ENCODE results near the gene TPPP. TPM values are rescaled to one million over a fixed set of nuclear protein-coding genes. Genes with fewer than 3 reads are reported as not detected.

The TPPP gene
- total and polyA plus RNA-seq, 2 donors (not counting 3 experiments of a cell fraction or from before 2014, with no cell fraction given), result 0.04 to 0.09 TPM

- peaks cover 3% of the 10 kb centered on the region in 2 experiments for H3K36me3 ChIP-seq (ENCODE audit: control insufficient read depth in 2 of 2, extremely low read depth in 1 of 2, insufficient read depth in 2 of 2, low read length in 2 of 2)
- H3K27me3 ChIP-seq (ENCODE audit: control insufficient read depth in 2 of 2, insufficient read depth in 2 of 2, low read length in 2 of 2), result no peaks in the 10 kb centered on the region
- peaks cover under 1% of the 10 kb centered on the region for H3K4me1 ChIP-seq (ENCODE audit: control insufficient read depth, extremely low read depth, insufficient read depth, low read length)
- no peak overlapping the region for H3K4me3 ChIP-seq (replicated peaks in 1 of 3; ENCODE audit: insufficient read depth in 1 of 3, low read depth in 1 of 3, low read length in 3 of 3)
- intact Hi-C loops (cut with micrococcal nuclease), result no loop called here
- no peaks in the 10 kb centered on the region for H3K9me3 ChIP-seq (replicated peaks; ENCODE audit: control insufficient read depth, insufficient read depth, low read length)
- CTCF ChIA-PET, result no interaction called here
- H2AFZ ChIP-seq (ENCODE audit: low read depth, low read length), result no peak overlapping the region
- H3K9ac ChIP-seq (replicated peaks; ENCODE audit: extremely low read depth, insufficient read depth, low read length), result no peak overlapping the region
- TF ChIP-seq JUN (IDR thresholded peaks at IDR 0.05; ENCODE audit: borderline replicate concordance, insufficient read depth, insufficient read length, low read depth) (no peak), MAX (IDR thresholded peaks at IDR 0.05; ENCODE audit: insufficient read depth, insufficient read length) (no peak), MYC (IDR thresholded peaks at IDR 0.05; ENCODE audit: low read depth, low read length) (no peak), FOS (IDR thresholded peaks at IDR 0.05; ENCODE audit: borderline replicate concordance, insufficient read depth, low read length) (no peak), GATA2 (IDR thresholded peaks at IDR 0.05; ENCODE audit: insufficient read depth, insufficient read length, low read depth, low read length) (no peak), EZH2 (IDR thresholded peaks at IDR 0.05; ENCODE audit: borderline replicate concordance, low read depth, low read length, severe bottlenecking) (no peak)
- TF ChIP-seq, protein P1, sequence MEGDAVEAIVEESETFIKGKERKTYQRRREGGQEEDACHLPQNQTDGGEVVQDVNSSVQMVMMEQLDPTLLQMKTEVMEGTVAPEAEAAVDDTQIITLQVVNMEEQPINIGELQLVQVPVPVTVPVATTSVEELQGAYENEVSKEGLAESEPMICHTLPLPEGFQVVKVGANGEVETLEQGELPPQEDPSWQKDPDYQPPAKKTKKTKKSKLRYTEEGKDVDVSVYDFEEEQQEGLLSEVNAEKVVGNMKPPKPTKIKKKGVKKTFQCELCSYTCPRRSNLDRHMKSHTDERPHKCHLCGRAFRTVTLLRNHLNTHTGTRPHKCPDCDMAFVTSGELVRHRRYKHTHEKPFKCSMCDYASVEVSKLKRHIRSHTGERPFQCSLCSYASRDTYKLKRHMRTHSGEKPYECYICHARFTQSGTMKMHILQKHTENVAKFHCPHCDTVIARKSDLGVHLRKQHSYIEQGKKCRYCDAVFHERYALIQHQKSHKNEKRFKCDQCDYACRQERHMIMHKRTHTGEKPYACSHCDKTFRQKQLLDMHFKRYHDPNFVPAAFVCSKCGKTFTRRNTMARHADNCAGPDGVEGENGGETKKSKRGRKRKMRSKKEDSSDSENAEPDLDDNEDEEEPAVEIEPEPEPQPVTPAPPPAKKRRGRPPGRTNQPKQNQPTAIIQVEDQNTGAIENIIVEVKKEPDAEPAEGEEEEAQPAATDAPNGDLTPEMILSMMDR (IDR thresholded peaks at IDR 0.05; ENCODE audit: extremely low read depth in 1 of 2, insufficient read depth in 1 of 2, low read depth in 1 of 2, low read length in 2 of 2), result no peak
- H3K79me2 ChIP-seq (ENCODE audit: control insufficient read depth, insufficient read depth, low read length), result no peaks in the 10 kb centered on the region
- H3K27ac ChIP-seq (ENCODE audit: insufficient read depth, low read depth, low read length), result no peak overlapping the region
- H4K20me1 ChIP-seq (replicated peaks; ENCODE audit: control insufficient read depth, extremely low read depth, insufficient read depth, low read length), result no peaks in the 10 kb centered on the region
- DNase-seq (ENCODE audit: low read depth, low spot score) (no peak), FAIRE-seq (no peak)
- H3K4me2 ChIP-seq (ENCODE audit: insufficient read depth, low read length), result no peak overlapping the region
- BruUV-seq (replicated peaks), result no TSS peak
- POLR2A ChIA-PET, result no interaction called here
- H3K9me1 ChIP-seq (replicated peaks; ENCODE audit: control insufficient read depth, extremely low read depth, insufficient read depth, low read length), result no peaks in the 10 kb centered on the region
- dilution Hi-C loops (cut with MboI; ENCODE audit: extremely low pct_ligation_motif_present, low sequenced_read_pairs), result no loop called here
Measured at GRCh38 chr5:652023-652515, 41.1 kb downstream of the TPPP start.
